Activated CD8-positive, alpha-beta memory T cell treated with anti-CD3 and anti-CD28 coated beads for 1 hour (primary cell): Measurements from ENCODE around the gene SH3BP2.
A peak's percentile ranks its signal among the peaks of the same experiment; 100 is the strongest.

Experiments
- DNase-seq, 2 donors: peaks; one replicate each; pipeline ENCODE4 v3.0.0-alpha.2; 2020; ENCODE audit warnings: low read depth in 1 of 2; ENCODE audit errors: extremely low read depth in 1 of 2

The SH3BP2 gene

DNA sequence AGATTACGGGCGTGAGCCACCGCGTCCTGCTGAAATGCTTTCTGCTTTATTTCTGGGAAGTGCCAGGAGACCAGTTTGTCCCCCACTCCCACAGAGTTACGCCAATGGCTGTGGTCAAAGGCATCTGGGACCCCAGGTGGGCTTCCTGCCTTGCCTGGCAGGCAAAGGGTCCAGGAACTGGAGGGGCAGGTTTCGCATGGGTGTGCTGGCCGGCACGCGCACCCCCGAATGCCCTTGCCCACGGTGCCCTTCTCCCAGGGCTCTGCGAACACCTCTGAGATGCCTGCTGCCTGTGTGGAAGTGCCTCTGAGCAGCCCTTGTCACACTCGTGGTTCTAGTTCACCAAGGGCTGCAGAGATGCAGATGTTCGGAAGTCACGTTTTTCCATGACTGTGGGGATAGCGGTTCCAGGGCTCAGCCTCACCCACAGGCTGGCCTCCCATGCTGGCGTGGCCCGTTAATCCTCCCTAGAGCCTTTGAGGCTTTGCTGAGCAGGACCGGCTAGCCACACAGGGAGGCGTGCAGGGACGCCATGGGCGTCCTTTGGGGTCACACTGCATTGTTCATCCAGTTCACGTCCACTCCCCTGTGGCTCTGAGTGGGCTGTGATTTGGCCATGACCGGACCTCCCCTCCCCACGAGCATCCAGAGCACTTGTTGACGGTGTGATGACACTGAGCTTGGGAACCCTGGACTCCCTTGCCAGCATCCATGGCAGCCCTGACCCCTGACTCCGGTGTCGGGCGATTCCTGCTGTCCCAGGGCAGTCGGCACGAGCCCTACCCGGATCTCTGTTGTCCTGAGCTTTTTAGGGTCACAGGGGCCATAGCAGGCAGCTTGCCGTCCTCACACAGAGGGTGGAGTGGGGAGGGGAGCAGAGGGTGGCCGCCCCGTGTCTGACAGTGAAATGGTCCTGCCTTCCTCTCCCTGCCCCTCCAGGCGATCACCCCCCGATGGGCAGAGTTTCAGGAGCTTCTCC, 38.0 kb downstream of the SH3BP2 start:
- DNase-seq = no peak

DNA sequence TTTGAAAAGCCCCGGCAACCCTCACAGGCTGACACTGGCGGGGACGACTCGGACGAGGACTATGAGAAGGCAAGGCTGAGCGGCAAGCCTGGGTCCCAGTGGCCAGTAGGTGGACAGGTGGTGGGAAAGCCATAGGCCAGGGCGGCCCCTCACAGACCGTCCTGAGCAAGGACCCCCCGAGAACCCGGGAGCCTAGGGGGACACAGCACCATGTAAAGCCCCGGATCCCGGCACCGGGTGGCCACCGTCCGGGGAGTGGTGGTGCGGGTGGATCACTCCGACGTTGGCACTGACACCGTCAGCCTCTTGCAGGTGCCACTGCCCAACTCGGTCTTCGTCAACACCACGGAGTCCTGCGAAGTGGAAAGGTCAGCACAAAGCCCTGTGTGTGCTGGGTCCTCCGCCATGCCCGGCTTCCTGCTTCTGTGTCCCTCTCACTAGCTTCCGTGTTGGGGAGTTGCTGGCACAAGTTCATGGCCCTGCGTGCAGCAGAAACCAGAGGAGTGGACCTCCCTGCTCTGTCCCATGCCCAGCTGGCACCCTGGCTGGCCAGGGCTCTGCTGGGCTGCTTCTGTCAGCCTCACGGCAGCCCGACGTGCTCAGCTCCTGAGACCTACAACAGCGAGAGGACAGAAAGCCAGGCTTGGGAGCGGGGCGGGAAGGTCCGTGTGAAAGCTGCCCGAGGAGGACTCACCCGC, 38.9 kb downstream of the SH3BP2 start:
- DNase-seq = no peak

- no peak for DNase-seq
These were observed 39.6 kb downstream of the SH3BP2 start for GRCh38 chr4:2832309-2832980.

DNA sequence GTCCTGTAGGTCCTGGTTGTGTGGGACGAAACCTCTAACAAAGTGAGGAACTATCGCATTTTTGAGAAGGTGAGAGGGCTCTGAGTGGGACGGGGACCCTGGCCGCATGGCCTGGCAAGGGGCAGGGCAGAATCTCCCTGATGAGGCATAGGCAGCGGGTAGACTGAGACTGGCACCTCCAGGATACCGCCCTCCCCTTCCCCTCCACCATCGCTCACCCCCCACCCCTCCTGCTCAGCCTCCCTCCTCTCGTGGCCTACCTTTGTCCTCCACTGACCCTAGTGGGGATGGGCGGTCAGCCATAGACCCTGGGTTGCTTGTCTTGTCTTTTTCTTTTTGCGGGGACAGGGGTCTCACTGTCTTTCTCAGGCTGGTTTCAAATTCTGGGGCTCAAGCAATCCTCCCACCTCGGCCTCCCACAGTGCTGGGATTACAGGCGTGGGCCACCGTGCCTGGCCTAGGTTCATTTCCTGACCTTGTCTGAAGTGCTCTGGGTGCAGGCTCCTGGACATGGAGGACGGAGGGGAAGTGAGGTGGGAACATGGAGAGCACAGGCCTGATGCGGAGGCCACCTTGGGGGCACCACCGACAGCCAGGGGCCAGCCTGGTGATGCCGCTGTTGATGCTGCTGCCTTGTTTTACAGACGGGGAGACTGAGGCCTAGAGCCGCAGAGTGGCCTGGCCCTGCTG, 40.2 kb downstream of the SH3BP2 start:
- DNase-seq = no peak

DNA sequence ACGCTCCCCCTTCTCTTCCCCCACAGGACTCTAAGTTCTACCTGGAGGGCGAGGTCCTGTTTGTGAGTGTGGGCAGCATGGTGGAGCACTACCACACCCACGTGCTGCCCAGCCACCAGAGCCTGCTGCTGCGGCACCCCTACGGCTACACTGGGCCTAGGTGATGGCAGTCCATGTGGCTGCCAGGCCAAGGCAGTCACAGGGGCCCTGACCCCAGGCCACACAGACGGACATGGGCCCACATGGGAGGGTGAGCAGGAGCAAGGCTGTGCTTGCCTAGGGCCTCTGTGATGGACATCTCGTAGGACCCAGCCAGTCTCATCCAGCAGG, 40.8 kb downstream of the SH3BP2 start:
- DNase-seq = no peak

DNA sequence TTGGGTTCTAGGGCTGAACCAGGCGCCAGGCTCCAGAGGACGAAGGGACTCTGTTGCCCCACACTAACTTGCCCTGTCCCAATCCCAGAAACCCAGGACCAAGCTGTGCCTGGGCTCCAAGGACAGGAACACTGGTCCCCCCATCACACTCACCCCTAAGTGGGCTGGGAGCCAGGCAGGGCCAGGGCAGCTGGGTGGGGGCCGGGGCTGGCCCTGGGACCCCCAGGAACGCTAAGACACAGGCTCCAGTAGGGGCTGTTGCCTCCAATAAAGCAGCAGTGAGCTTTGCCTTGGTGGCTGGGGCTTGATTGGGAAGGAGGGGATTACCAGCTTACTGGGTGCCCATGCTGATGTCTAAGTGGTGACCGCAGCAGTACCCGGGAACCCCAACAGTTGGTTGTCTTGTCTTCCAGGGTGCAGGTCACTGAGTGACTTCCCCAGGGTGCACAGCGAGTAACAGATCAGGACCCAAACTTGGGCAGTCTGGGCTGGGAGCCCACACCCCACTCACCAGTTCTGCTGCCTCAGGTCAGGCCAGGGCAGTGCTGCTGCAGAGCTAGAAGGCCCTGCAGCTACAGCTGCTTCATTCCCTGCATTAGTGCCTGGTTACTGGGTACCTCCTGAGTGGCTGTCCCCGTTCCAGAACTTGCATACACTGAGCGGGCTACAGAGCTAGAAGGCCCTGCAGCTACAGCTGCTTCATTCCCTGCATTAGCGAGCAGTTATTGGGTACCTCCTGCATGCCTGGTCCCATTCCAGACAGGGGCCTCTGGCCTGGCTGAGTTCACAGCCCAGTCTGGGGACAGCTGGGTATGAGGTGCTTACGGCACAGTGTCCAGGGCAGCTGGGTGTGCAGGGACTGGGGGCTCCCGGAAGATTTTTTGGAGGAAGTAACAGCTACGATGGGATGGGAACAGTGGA, 41.4 kb downstream of the SH3BP2 start:
- no peak for DNase-seq

- no peak for DNase-seq
These were observed 43.1 kb downstream of the SH3BP2 start for GRCh38 chr4:2835978-2836377.

GRCh38 chr4:2836391-2836859, 43.5 kb downstream of the SH3BP2 start:
- DNase-seq = no peak

DNA sequence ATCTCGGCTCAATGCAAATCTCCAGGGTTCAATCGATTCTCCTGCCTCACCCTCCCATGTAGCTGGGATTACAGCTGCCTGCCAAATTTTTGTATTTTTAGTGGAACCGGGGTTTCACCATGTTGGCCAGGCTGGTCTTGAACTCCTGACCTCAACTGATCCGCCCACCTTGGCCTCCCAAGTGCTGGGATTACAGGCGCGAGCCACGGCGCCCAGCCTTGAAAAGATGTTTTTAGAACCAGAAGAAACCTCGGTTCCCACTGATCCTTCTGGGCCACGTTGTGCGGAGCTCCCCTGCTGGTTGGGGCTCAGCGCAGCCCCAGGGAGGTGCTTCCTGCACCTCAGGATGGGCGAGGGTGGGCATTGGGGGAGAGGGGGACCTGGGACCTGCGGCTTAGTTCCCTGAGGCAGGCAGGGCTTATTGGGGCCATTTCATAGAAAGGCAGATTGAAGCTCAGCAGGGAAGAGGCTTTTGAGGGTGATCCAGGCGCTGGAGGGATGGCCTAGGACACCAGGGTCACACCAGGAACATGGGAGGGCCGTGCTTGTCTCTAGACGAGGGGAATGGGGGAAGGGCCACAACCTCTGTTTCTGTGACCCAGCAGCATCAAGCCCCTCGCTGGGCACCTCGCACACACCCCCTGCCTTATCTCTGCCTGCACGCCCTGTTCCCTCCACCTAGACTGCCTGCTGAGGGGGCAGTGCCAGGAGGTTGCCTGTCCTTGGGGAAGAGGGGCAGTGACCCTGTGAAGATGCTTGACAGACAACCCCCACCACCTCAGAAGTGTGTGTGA, 44.4 kb downstream of the SH3BP2 start:
- DNase-seq = no peak

DNA sequence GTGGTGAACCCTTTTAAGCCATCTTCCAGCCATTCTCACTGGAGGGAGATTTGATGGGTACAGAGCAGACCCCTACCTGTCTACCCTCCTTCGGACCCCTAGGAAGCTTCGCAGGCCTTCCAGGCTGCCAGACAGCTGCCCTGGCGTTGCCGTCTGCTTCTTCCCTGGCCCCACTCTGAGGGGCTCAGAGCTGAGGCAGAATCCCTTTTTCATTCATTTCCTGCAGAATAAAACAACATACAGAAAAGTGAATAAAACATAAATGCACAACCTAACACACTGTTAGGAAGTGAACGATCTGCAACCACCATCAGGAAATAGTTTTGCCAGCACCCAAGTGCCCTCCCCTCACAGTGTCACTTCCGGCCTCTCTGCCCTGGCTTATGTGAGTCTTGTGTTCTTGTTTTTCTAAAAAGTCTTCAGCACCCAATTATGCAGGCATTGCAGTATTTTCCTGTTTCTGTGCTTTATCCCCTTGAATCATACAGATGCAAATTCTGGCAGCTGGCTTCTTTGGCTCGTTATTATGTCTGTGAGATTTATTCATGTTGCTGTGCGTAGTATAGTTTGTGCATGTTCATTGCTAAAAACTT, 45.1 kb downstream of the SH3BP2 start:
- DNase-seq = peak; percentile 35 to 55

GRCh38 chr4:2839060-2839459, 46.2 kb downstream of the SH3BP2 start:
- DNase-seq = no peak

- no peak for DNase-seq
These were observed 49.9 kb downstream of the SH3BP2 start for GRCh38 chr4:2842687-2843262.

DNA sequence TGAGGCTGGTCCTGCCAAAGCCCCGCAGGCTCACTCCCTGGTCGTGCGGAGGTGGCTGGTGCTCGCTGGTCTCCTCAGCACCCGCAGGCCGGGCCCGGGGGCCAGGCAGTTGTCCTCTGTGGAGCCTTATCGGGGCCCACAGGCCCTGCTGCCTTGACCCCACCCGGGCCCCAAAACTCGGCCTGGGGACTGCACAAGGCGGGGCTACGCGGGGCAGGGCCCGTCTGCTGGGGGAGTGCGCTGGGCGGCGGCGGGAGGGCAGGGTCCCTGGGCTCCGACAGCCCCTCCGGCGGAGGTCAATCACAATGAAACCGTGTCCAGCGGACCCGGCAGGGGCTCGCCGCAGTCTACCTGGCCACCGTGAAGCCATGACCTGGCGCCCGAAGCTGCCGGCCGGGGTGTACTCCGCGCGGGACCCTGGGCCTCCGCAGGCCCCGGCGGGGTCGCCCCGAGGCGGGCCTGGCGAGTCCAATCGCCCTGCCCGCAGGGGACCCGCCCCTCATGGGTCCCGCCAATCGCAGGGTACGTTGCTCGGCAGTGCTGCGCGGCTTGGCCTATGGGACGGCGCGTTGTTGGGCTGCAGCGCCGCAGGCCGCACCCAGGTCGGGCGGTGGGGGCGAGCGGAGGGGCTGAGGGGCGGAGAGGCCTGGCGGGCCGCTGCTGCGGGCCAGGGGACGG, 50.5 kb downstream of the SH3BP2 start, which contains the start of gene ADD1:
Gene ADD1, plus strand, starts transcription at position 582 of the 678 bp plus-strand sequence. CDS start 32,072 bp downstream, outside the sequence.
- DNase-seq = peak; percentile 77 to 88

DNA sequence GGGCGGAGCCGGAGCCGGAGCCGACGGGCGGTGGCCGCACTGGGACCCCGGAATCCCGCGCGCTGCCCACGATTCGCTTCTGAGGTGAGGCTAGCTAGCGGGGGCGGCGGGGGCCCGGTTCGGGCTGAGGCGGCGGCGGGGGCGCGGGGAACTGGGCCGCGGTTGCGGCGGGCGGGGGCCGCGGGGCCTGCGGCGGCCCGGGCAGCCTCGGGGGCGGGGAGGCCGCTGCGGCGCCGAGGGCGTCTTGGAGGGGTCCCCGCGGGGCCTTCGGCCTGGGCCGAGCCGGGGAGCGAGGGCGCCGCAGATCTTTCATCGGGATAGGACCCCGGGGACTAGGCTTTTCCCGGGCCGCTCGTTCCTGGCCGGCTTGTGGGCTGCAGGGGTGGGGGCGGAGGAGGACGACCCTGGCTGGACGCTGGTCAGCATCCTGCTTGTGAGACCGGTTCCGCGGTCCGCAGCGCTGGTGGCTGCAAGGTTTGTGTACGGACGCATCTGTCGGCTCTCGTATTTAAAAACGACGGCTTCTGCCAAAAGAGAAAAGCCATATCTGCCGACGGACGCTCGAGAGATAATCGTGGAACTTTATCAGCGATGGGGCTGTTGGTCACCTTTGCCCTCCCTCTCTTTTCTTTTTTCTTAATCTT, 51.2 kb downstream of the SH3BP2 start:
- DNase-seq = no peak

GRCh38 chr4:2846172-2846571, 53.3 kb downstream of the SH3BP2 start:
- no peak for DNase-seq

DNA sequence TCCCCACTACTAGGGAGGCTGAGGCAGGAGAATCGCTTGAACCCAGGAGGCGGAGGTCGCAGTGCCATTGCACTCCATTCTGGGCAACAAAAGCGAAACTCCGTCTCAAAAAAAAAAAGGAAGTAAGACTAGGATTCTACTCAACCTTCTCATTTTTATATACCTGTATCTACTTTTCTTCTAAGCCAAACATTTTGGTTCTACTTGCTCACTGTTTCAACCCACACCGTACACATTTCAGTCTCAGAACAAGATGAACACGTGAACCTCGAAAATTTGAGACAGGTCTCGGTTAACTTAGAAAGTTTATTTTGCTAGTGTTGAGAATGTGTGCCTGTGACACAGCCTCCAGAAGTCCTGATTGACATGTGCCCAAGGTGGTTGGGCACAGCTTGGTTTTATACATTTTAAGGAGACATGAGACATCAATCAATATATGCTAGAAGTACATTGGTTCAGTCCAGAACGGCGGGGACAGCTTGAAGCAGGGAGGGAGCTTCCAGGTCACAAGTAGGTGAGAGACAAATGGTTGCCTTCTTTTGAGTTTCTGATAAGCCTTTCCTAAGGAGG, 54.5 kb downstream of the SH3BP2 start:
- no peak for DNase-seq

GRCh38 chr4:2848449-2848848, 55.6 kb downstream of the SH3BP2 start:
- no peak for DNase-seq
